H1 (cell line): Measurements from ENCODE around the gene RICTOR. TPM values are rescaled to one million over a fixed set of nuclear protein-coding genes. Genes with fewer than 3 reads are reported as not detected.

ENCODE experiments used
- EP300 ChIP-seq, 2 experiments: IDR thresholded peaks; 1 replicate in 1 of 2; 2 replicates in 1 of 2; pipeline ENCODE4 v1.6.1; 2011 to 2012; ENCODE audit warnings: low read depth in 2 of 2, low read length in 2 of 2, mild to moderate bottlenecking in 2 of 2, borderline replicate concordance in 1 of 2, inconsistent platforms in 1 of 2, moderate library complexity in 1 of 2
- SRF ChIP-seq: IDR thresholded peaks from 2 replicates; pipeline ENCODE4 v1.6.1; 2011; ENCODE audit warnings: mild to moderate bottlenecking, low read depth, low read length, moderate library complexity
- polyA plus RNA-seq, 7 experiments: library from polyadenylated mRNA; depleted of rRNA in 3 of 7; stranded (reverse) in 5 of 7; unstranded in 2 of 7; fragments of >200 nt in 5 of 7; fragments of 200-250 nt in 2 of 7; gene quantifications; 1 replicate in 5 of 7; 2 replicates in 1 of 7; 4 replicates in 1 of 7; pipeline versions ENCODE4 v1.2.1 to v1.2.3, GENCODE V29; 2011 to 2013; ENCODE audit warnings: missing spikeins in 2 of 7, mixed read lengths in 2 of 7
- total RNA-seq: library from RNA; stranded (reverse); fragmentation: NEBNext Ultra II Directional; extraction: Animal tissue kit (Norgen Biotek cat#: 25700); gene quantifications from 2 replicates; pipeline ENCODE4 v1.2.1, GENCODE V29; 2021

The RICTOR gene
- total and polyA plus RNA-seq, 2 of the 8 experiments (the other 6 are each of a cell fraction or from before 2014, with no cell fraction given) = 4.3 to 26.6 TPM

- TF ChIP-seq EP300 (IDR thresholded peaks at IDR 0.05; ENCODE audit: borderline replicate concordance in 1 of 2, low read depth in 2 of 2, low read length in 2 of 2) = no peak
- no peak for TF ChIP-seq SRF
- TF ChIP-seq, all 59 proteins: peak for 0
Observed at GRCh38 chr5:38932854-38933408, 141.3 kb downstream of the RICTOR start (continued).
